Liver (tissue), 9 donors: ENCODE data around the gene RAD51B. TPM values are rescaled to one million over a fixed set of nuclear protein-coding genes. Genes with fewer than 3 reads are reported as not detected.

Experiments used
- DNase-seq: peaks from one replicate; pipeline ENCODE4 v3.0.0-alpha.2; 2017; ENCODE audit warnings: low spot score
- H3K27ac ChIP-seq, 2 donors: one replicate each; pipeline ENCODE4 v1.7.0; 2013; ENCODE audit warnings: inconsistent platforms in 2 of 2, low read length in 2 of 2, control low read depth in 1 of 2, low read depth in 1 of 2, mild to moderate bottlenecking in 1 of 2
- H3K27me3 ChIP-seq, 4 donors: one replicate each; pipeline versions ENCODE4 v1.6.1 to v1.7.0; 2013; ENCODE audit warnings: low read length in 3 of 4, inconsistent platforms in 1 of 4, mild to moderate bottlenecking in 1 of 4, moderate library complexity in 1 of 4; ENCODE audit not compliant: control insufficient read depth in 4 of 4, insufficient read depth in 4 of 4
- H3K36me3 ChIP-seq, 4 donors: one replicate each; pipeline versions ENCODE4 v1.6.1 to v1.7.0; 2013; ENCODE audit warnings: low read length in 3 of 4, mild to moderate bottlenecking in 3 of 4, low read depth in 1 of 4, moderate library complexity in 1 of 4; ENCODE audit not compliant: control insufficient read depth in 4 of 4, insufficient read depth in 3 of 4
- H3K4me1 ChIP-seq, 4 donors: one replicate each; pipeline versions ENCODE4 v1.6.1 to v1.7.0; 2013; ENCODE audit warnings: low read length in 3 of 4, mild to moderate bottlenecking in 3 of 4, moderate library complexity in 1 of 4; ENCODE audit not compliant: control insufficient read depth in 4 of 4, insufficient read depth in 4 of 4
- H3K4me3 ChIP-seq, 3 donors: one replicate each; pipeline versions ENCODE4 v1.6.1 to v1.7.0; 2013; ENCODE audit warnings: low read length in 3 of 3, control low read depth in 1 of 3, low read depth in 1 of 3, mild to moderate bottlenecking in 1 of 3
- H3K9ac ChIP-seq, 2 donors: one replicate each; pipeline ENCODE4 v1.7.0; 2013; ENCODE audit warnings: low read length in 2 of 2, mild to moderate bottlenecking in 2 of 2, moderate library complexity in 2 of 2, control low read depth in 1 of 2, low read depth in 1 of 2
- H3K9me3 ChIP-seq, 4 donors: one replicate each; pipeline versions ENCODE4 v1.6.1 to v1.7.0; 2013; ENCODE audit warnings: low read length in 3 of 4; ENCODE audit not compliant: control insufficient read depth in 4 of 4
- EGR1 ChIP-seq, 2 donors: IDR thresholded peaks; 2 replicates each; pipeline ENCODE4 v1.6.1; 2016 to 2018; ENCODE audit warnings: antibody characterized with exemption in 2 of 2, low read depth in 2 of 2
- FOXA1 ChIP-seq: IDR thresholded peaks from 2 replicates; pipeline ENCODE4 v1.6.1; 2016; ENCODE audit warnings: antibody characterized with exemption
- FOXA2 ChIP-seq: IDR thresholded peaks from 2 replicates; pipeline ENCODE4 v1.6.1; 2016; ENCODE audit warnings: antibody characterized with exemption
- GABPA ChIP-seq, 2 donors: IDR thresholded peaks in 1 of 2; conservative IDR thresholded peaks in 1 of 2; 2 replicates each; pipeline ENCODE4 v1.6.1; 2016; ENCODE audit warnings: antibody characterized with exemption in 2 of 2, mild to moderate bottlenecking in 1 of 2, moderate library complexity in 1 of 2
- HNF4A ChIP-seq, 2 donors: conservative IDR thresholded peaks; 2 replicates each; pipeline ENCODE4 v1.6.1; 2016; ENCODE audit warnings: antibody characterized with exemption in 2 of 2, mild to moderate bottlenecking in 2 of 2
- HNF4G ChIP-seq: IDR thresholded peaks from 2 replicates; pipeline ENCODE4 v1.6.1; 2016; ENCODE audit warnings: antibody characterized with exemption
- JUND ChIP-seq, 2 donors: IDR thresholded peaks; 2 replicates each; pipeline ENCODE4 v1.6.1; 2016; ENCODE audit warnings: antibody characterized with exemption in 2 of 2
- NR2F2 ChIP-seq: IDR thresholded peaks from 2 replicates; pipeline ENCODE4 v1.6.1; 2016; ENCODE audit warnings: antibody characterized with exemption
- RAD21 ChIP-seq, 2 donors: IDR thresholded peaks; 2 replicates each; pipeline ENCODE4 v1.6.1; 2016; ENCODE audit warnings: antibody characterized with exemption in 2 of 2, mild to moderate bottlenecking in 2 of 2
- RXRA ChIP-seq, 2 donors: IDR thresholded peaks; 2 replicates each; pipeline ENCODE4 v1.6.1; 2017 to 2018; ENCODE audit warnings: antibody characterized with exemption in 2 of 2, mild to moderate bottlenecking in 1 of 2
- SP1 ChIP-seq: IDR thresholded peaks from 2 replicates; pipeline ENCODE4 v1.6.1; 2018; ENCODE audit warnings: antibody characterized with exemption, mild to moderate bottlenecking
- TAF1 ChIP-seq: conservative IDR thresholded peaks from 2 replicates; pipeline ENCODE4 v1.6.1; 2016; ENCODE audit warnings: antibody characterized with exemption, mild to moderate bottlenecking
- YY1 ChIP-seq: IDR thresholded peaks from 2 replicates; pipeline ENCODE4 v1.6.1; 2016; ENCODE audit warnings: antibody characterized with exemption, mild to moderate bottlenecking
- WGBS: extraction: QIAGEN DNeasy Blood & Tissue Kit; methylation state at CpG from one replicate; pipeline ENCODE4 v1.1.7; 2013; 5-methylcytosine and 5-hydroxymethylcytosine counted together
- polyA plus RNA-seq, 2 donors: library from polyadenylated mRNA; stranded (reverse) in 1 of 2; unstranded in 1 of 2; fragments of 200-250 nt in 1 of 2; fragments of >200 nt in 1 of 2; fragmentation: Nextera tagmentation in 1 of 2; extraction: Ambion mirVana in 1 of 2; gene quantifications; one replicate each; pipeline versions ENCODE4 v1.2.1 to v1.2.3, GENCODE V29; 2013 to 2015
- total RNA-seq, 2 donors: library from RNA; depleted of rRNA; stranded (reverse); fragments of >200 nt; gene quantifications; one replicate each; pipeline ENCODE4 v1.2.3, GENCODE V29; 2014
- TF ChIP-seq, protein P1 (sequence below): fragments of 150-350 bp; IDR thresholded peaks from 2 replicates; pipeline ENCODE4 v1.5.1; 2017; ENCODE audit warnings: improper control_type of control experiment, low read depth, low read length; ENCODE audit not compliant: missing input control
- TF ChIP-seq, protein P2 (sequence below): IDR thresholded peaks from 2 replicates; pipeline ENCODE4 v1.6.1; 2016; ENCODE audit warnings: antibody characterized with exemption
- TF ChIP-seq, protein P3 (sequence below): IDR thresholded peaks from 2 replicates; pipeline ENCODE4 v1.6.1; 2016; ENCODE audit warnings: antibody characterized with exemption, mild to moderate bottlenecking
- TF ChIP-seq, protein P4 (sequence below): IDR thresholded peaks from 2 replicates; pipeline ENCODE4 v1.6.1; 2016; ENCODE audit warnings: antibody characterized with exemption
- TF ChIP-seq, protein P5 (sequence below): IDR thresholded peaks from 2 replicates; pipeline ENCODE4 v1.6.1; 2016; ENCODE audit warnings: antibody characterized with exemption
- donor health status: healthy.
- donor health status: healthy.
- donor health status: healthy.
- donor health status: healthy.
- donor health status: healthy.

RAD51B gene
- total and polyA plus RNA-seq, 4 donors: 0.81 to 12.9 (median 2.4) TPM

DNA sequence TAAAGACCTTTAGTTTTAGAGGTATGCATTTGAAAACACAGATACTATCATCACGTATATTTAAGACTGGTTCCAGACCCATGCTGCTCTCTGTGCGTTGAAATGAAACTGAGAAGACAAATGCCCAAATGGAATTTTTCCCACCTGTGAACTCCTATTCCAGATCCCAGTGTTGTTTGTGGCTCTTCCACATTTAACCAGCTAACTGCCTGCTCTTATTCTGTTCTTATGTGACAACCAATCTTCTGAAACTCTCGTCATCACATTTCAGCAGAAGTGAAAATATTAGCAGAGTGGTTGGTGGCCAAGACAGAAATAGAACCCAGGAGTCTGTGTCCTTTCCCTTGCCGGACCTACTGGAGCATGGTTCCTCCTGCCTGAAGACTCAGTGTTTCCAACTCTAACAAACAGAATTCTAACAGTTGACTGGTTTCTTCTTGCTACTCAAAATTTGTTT is 460.2 kb downstream of the RAD51B start:
- no peak overlapping the region for H3K4me3 ChIP-seq

More for the DNA sequence above, 460.2 kb downstream of the RAD51B start:
- Histone ChIP-seq H3K27me3 (no peaks in the 10 kb centered on the region), H3K4me1 (peaks cover 0 to 15% (median 9%) of the 10 kb centered on the region in 4 donors), H3K36me3 (no peaks in the 10 kb centered on the region), H3K27ac (no peak overlapping the region), H3K9ac (no peak overlapping the region), H3K9me3 (no peaks in the 10 kb centered on the region)
- DNase-seq: no peak
- WGBS: 95% methylated on average over 4 of the region's 4 CpGs
- TF ChIP-seq RXRA (IDR thresholded peaks at IDR 0.05) (no peak), GABPA (IDR thresholded peaks at IDR 0.05 in 1 of 2, conservative IDR thresholded peaks at IDR 0.05 in 1 of 2) (no peak), JUND (IDR thresholded peaks at IDR 0.05) (no peak), HNF4G (no peak), FOXA2 (no peak), NR2F2 (no peak), RAD21 (IDR thresholded peaks at IDR 0.05) (no peak), EGR1 (IDR thresholded peaks at IDR 0.05; ENCODE audit: low read depth in 2 of 2) (no peak), SP1 (no peak), HNF4A (conservative IDR thresholded peaks at IDR 0.05) (no peak), TAF1 (no peak), FOXA1 (no peak), YY1 (no peak)
- TF ChIP-seq, protein P1, sequence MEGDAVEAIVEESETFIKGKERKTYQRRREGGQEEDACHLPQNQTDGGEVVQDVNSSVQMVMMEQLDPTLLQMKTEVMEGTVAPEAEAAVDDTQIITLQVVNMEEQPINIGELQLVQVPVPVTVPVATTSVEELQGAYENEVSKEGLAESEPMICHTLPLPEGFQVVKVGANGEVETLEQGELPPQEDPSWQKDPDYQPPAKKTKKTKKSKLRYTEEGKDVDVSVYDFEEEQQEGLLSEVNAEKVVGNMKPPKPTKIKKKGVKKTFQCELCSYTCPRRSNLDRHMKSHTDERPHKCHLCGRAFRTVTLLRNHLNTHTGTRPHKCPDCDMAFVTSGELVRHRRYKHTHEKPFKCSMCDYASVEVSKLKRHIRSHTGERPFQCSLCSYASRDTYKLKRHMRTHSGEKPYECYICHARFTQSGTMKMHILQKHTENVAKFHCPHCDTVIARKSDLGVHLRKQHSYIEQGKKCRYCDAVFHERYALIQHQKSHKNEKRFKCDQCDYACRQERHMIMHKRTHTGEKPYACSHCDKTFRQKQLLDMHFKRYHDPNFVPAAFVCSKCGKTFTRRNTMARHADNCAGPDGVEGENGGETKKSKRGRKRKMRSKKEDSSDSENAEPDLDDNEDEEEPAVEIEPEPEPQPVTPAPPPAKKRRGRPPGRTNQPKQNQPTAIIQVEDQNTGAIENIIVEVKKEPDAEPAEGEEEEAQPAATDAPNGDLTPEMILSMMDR: no peak
- TF ChIP-seq, protein P2, sequence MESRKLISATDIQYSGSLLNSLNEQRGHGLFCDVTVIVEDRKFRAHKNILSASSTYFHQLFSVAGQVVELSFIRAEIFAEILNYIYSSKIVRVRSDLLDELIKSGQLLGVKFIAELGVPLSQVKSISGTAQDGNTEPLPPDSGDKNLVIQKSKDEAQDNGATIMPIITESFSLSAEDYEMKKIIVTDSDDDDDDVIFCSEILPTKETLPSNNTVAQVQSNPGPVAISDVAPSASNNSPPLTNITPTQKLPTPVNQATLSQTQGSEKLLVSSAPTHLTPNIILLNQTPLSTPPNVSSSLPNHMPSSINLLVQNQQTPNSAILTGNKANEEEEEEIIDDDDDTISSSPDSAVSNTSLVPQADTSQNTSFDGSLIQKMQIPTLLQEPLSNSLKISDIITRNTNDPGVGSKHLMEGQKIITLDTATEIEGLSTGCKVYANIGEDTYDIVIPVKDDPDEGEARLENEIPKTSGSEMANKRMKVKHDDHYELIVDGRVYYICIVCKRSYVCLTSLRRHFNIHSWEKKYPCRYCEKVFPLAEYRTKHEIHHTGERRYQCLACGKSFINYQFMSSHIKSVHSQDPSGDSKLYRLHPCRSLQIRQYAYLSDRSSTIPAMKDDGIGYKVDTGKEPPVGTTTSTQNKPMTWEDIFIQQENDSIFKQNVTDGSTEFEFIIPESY: no peak
- TF ChIP-seq, protein P3, sequence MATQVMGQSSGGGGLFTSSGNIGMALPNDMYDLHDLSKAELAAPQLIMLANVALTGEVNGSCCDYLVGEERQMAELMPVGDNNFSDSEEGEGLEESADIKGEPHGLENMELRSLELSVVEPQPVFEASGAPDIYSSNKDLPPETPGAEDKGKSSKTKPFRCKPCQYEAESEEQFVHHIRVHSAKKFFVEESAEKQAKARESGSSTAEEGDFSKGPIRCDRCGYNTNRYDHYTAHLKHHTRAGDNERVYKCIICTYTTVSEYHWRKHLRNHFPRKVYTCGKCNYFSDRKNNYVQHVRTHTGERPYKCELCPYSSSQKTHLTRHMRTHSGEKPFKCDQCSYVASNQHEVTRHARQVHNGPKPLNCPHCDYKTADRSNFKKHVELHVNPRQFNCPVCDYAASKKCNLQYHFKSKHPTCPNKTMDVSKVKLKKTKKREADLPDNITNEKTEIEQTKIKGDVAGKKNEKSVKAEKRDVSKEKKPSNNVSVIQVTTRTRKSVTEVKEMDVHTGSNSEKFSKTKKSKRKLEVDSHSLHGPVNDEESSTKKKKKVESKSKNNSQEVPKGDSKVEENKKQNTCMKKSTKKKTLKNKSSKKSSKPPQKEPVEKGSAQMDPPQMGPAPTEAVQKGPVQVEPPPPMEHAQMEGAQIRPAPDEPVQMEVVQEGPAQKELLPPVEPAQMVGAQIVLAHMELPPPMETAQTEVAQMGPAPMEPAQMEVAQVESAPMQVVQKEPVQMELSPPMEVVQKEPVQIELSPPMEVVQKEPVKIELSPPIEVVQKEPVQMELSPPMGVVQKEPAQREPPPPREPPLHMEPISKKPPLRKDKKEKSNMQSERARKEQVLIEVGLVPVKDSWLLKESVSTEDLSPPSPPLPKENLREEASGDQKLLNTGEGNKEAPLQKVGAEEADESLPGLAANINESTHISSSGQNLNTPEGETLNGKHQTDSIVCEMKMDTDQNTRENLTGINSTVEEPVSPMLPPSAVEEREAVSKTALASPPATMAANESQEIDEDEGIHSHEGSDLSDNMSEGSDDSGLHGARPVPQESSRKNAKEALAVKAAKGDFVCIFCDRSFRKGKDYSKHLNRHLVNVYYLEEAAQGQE: no peak
- TF ChIP-seq, protein P4, sequence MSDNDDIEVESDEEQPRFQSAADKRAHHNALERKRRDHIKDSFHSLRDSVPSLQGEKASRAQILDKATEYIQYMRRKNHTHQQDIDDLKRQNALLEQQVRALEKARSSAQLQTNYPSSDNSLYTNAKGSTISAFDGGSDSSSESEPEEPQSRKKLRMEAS: no peak
- TF ChIP-seq, protein P5, sequence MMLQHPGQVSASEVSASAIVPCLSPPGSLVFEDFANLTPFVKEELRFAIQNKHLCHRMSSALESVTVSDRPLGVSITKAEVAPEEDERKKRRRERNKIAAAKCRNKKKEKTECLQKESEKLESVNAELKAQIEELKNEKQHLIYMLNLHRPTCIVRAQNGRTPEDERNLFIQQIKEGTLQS: no peak
